ENCODE results near the gene CCDC102A.

The CCDC102A gene

DNA sequence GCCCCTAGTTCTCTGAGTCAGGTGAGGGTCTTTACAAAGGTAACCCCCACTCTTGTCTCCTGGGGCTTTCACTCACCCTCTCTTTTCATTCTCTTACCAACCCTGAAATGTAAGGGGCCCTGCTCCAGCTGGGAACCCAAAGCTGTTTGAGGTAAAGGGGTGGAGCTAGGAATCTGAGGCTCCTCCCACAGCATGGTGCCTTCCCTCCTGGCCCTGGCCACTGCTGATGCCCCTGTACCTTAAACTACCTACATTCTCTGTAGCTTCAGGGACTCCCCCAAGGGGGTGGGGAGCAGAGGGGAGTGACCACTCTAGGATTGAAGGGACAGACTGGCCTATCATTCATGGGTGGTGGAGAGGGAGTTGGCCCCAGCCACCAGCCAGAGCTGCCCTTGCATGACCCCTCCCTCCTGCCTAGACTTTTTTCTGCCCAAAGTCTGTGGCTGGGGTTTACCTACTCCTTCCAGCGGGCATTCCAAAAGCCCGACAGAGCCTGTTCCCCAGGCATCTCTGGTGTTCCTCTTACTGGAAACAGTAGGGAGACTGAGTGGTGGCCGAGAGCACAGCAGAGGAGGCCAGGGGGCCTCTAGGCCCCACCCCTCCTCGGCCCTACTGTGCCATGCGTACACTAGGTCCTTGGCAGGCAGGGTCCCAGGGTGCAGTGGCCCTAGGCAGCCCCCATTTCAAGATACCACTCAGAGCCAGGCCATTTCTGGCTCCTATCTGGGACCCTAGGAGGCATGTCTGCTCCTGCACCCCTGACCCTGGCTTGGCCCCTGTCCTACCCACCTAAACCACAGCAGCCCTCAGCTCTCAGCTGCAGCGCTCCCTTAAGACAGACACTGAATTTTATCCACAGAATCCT lies 59.6 kb downstream of the CCDC102A start:
- no peak for DNase-seq

DNA sequence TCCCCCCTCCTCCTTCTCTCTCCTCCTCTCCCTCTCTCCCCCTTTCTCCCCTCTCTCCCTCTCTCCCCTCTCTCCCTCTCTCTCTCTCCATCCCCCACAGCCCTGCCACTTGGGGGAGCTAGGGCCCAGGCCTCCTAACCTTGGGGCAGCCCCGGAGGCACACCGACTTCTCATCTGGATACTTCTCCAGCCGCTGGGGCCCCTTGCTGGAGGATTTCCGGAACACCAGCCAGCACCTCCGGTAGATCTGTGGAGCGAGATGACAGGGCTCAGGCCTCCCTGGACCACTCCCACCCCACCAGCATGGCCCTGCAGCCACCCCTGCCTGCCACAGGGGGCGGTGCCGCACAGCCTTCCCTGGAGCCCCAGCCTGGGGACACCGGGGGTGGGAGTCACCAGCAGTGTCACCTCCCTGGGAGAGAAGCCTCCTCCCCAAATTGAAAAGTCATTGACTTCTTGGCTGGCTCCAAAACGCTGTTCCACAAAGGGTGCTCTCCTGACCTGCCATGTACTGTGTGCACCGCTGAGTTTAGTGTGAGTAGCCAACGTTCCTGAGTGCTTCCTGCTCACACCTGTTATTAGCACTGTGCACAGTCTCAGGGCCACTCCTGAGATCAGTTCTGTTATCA lies 60.5 kb downstream of the CCDC102A start:
- DNase-seq, result peak; percentile 68 to 83

GRCh38 chr16:57474671-57475661 lies 61.4 kb downstream of the CCDC102A start:
- DNase-seq, result no peak

- no peak for DNase-seq
These were observed 62.5 kb downstream of the CCDC102A start for GRCh38 chr16:57473906-57474305.

- no peak for DNase-seq
These were observed 63.1 kb downstream of the CCDC102A start for GRCh38 chr16:57473176-57473840.

- no peak for DNase-seq
These were observed 63.7 kb downstream of the CCDC102A start for GRCh38 chr16:57472665-57473060.

DNA sequence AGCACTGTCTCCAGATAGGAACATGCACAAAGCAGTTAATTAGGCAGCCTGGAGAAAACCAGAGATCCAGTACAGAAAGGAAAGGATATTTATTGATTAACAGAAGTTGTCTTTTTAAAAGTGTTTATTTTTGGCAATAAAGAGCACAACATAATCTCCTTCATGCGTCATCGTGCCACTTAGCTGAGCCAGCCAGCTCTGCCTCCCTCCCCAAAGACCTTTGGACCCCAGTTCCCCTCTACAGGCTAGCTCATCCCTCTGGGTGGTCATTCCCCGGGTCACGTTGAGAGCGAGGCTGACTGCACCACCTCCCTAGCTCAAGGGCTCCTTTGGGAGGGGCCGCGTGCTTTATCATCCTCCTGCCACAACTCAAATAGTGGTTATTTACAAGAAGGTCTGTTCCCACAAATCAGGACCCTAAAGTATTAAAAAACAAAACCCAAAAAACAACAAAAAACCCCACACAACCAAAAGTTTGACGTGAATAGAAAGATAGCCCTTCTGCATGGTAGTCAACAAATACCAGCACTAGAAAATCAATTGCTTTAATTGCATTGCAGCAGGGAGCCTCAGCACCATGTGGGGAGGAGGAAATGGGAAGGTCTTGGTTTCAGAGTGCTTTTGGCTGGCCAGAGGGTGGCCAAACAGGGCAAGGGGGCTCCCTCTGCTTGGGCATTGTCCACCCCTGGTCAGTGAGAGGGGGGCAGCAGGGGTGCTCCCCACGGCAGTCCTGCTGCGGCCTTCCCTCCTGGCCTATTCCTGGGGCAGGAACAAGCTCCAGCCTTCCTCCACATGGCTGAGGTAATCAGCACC lies 64.3 kb downstream of the CCDC102A start:
- DNase-seq, result no peak

- no peak for DNase-seq
These were observed 65.2 kb downstream of the CCDC102A start for GRCh38 chr16:57471209-57471608.

GRCh38 chr16:57470711-57471110 lies 65.7 kb downstream of the CCDC102A start:
- DNase-seq, result no peak

DNA sequence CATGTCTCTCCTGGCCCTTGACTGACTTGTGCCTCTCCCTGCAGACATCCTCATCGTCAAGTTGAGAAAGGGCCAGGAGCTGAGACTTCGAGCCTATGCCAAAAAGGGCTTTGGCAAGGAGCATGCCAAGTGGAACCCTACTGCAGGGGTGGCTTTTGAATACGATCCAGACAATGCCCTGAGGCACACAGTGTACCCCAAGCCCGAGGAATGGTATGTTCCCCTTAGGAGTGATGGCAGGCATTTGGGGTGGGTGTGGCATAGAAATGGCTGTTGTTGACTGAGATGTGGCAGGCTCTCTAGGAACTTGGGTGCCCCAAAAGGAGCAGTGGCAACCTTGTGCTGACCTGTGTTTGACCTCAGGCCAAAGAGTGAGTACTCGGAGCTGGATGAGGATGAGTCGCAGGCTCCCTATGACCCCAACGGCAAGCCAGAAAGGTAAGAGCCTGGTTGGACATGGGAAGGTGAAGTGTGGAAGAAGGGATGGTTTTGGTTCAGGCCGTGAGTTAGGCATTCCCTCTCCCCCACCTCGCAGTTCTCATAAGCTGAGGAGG lies 66.4 kb downstream of the CCDC102A start:
- DNase-seq, result no peak

DNA sequence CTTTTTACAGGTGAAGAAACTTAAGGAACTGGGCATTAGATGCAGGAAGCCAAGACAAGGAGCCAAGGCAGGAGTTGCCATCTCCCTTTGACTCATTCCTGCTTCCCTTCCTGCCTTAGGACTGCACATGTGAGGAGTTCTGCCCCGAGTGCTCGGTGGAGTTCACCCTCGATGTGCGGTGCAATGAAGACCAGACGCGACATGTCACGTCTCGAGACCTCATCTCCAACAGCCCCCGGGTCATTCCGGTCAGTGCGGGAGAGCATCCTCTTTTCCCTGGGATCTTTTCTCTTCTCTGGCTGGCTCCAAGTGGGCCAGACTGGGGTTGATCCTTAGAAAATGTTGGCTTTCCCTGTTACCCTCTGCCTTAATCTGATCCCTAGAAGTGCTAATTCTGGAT lies 67.3 kb downstream of the CCDC102A start:
- DNase-seq, result no peak

GRCh38 chr16:57468346-57468745 lies 68.0 kb downstream of the CCDC102A start:
- no peak for DNase-seq

- DNase-seq, result no peak
These were observed 71.8 kb downstream of the CCDC102A start for GRCh38 chr16:57464523-57464922.

- peak in 1 of 2 donors; percentile 27 for DNase-seq
These were observed 73.4 kb downstream of the CCDC102A start for GRCh38 chr16:57462978-57463362.

DNA sequence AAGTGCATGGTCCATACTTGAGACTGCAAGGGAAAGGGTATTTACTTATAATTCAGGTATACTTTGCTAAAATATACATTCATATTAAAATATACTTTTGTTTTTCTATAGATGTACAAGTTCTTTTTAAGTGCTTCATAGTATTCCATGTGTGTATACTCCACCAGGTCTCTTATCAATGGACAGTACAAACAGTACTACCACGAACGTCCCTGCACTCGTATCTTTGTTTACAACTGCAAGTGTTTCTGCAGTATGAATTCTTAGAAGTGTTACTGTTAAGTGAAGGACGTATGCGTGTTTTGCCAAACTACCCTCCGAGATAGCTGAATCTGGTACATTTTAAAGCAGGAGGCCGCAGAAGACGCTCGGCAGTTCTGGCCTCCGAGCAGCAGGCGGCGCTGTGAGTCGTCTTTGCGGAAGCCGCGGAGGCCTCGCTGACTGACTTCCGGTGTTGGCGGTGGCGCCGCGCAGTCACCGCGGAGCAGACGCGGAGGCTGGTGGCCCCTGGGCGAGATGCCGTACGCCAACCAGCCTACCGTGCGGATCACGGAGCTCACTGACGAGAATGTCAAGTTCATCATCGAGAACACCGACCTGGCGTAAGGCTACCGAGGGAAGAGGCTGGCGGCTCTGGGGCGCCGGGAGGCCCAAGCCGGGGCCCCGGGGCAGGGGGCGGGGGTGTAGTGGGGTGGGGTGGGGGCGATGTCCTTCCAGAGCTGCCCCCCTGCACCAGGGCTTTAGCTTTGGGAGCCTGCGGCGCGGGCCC lies 74.0 kb downstream of the CCDC102A start, which contains the start of gene POLR2C:
Gene POLR2C (plus strand): TSS at position 471 of the 769 bp plus-strand sequence. CDS start 46 bp downstream, at position 517.
- DNase-seq, result peak; percentile 95
